Neural cell (in vitro differentiated cells): Measurements from ENCODE around the gene C1orf87. TPM values are rescaled to one million over a fixed set of nuclear protein-coding genes. Genes with fewer than 3 reads are reported as not detected.

Experiments
- H2AFZ ChIP-seq: fragments of 200-600, 300-800 bp; sonication (generic), shearing (Covaris generic); 2 replicates; pipeline ENCODE4 v1.6.0; 2014; ENCODE audit warnings: low read depth, mild to moderate bottlenecking, antibody characterized with exemption, low read length, moderate library complexity
- H3F3A ChIP-seq: fragments of 200-600 bp; shearing (Covaris generic); 2 replicates; pipeline ENCODE4 v1.6.1; 2016; ENCODE audit warnings: mild to moderate bottlenecking, moderate library complexity, mixed read lengths, antibody characterized with exemption, low read length; ENCODE audit not compliant: insufficient read depth, poor library complexity, severe bottlenecking
- H3K27ac ChIP-seq: fragments of 200-600, 300-800 bp; sonication (generic), shearing (Covaris generic); 2 replicates; pipeline ENCODE4 v1.5.1; 2014; ENCODE audit warnings: mild to moderate bottlenecking, low read length, moderate library complexity
- H3K27me3 ChIP-seq: fragments of 300-800, 200-600 bp; sonication (generic), shearing (Covaris generic); 2 replicates; pipeline ENCODE4 v1.6.0; 2014; ENCODE audit warnings: mild to moderate bottlenecking, low read depth, low read length, moderate library complexity; ENCODE audit not compliant: insufficient read depth
- H3K36me3 ChIP-seq: fragments of 300-800, 200-600 bp; sonication (generic), shearing (Covaris generic); 2 replicates; pipeline ENCODE4 v1.5.1; 2014; ENCODE audit warnings: mild to moderate bottlenecking, antibody characterized with exemption, low read length, moderate library complexity; ENCODE audit not compliant: insufficient read depth
- H3K4me2 ChIP-seq: fragments of 300-800, 200-600 bp; sonication (generic), shearing (Covaris generic); 2 replicates; pipeline ENCODE4 v1.6.0; 2014; ENCODE audit warnings: mild to moderate bottlenecking, low read length
- H3K4me3 ChIP-seq: fragments of 300-800, 200-600 bp; sonication (generic), shearing (Covaris generic); 2 replicates; pipeline ENCODE4 v1.5.1; 2014; ENCODE audit warnings: mild to moderate bottlenecking, low read length, moderate library complexity
- H3K79me2 ChIP-seq: fragments of 200-600 bp; shearing (Covaris generic); replicated peaks from 2 replicates; pipeline ENCODE4 v1.6.0; 2014; ENCODE audit warnings: mild to moderate bottlenecking, low read length, moderate library complexity; ENCODE audit not compliant: insufficient read depth
- H3K9ac ChIP-seq: fragments of 300-800, 200-600 bp; sonication (generic), shearing (Covaris generic); 2 replicates; pipeline ENCODE4 v1.6.1; 2016; ENCODE audit warnings: mild to moderate bottlenecking, low read length, mixed read lengths
- H3K9me2 ChIP-seq: fragments of 200-600 bp; shearing (Covaris generic); 2 replicates; pipeline ENCODE4 v1.6.1; 2016; ENCODE audit warnings: mild to moderate bottlenecking, low read length, mixed read lengths; ENCODE audit not compliant: insufficient read depth
- H3K9me3 ChIP-seq: fragments of 200-600, 300-800 bp; sonication (generic), shearing (Covaris generic); 2 replicates; pipeline ENCODE4 v1.6.1; 2016; ENCODE audit warnings: mild to moderate bottlenecking, mixed run types, low read length, moderate library complexity, mixed read lengths
- H4K20me1 ChIP-seq: fragments of 200-600 bp; shearing (Covaris generic); 2 replicates; pipeline ENCODE4 v1.6.1; 2016; ENCODE audit warnings: mild to moderate bottlenecking, mixed run types; ENCODE audit not compliant: insufficient read depth
- CTCF ChIP-seq: fragments of 450-650 bp; IDR thresholded peaks from 2 replicates; pipeline ENCODE4 v1.5.1; 2014; ENCODE audit warnings: antibody characterized with exemption, mild to moderate bottlenecking, moderate library complexity; ENCODE audit not compliant: poor library complexity, severe bottlenecking
- EP300 ChIP-seq: fragments of 450-650 bp; conservative IDR thresholded peaks from 2 replicates; pipeline ENCODE4 v1.6.1; 2014; ENCODE audit warnings: antibody characterized with exemption, mild to moderate bottlenecking, moderate library complexity; ENCODE audit not compliant: poor library complexity, severe bottlenecking
- EZH2 ChIP-seq: fragments of 200-600, 300-800 bp; shearing (Covaris generic), sonication (generic); IDR thresholded peaks from 2 replicates; pipeline ENCODE4 v1.6.1; 2014; ENCODE audit warnings: antibody characterized with exemption, low read length, borderline replicate concordance, mild to moderate bottlenecking; ENCODE audit not compliant: insufficient read depth, poor library complexity, severe bottlenecking
- MXI1 ChIP-seq: fragments of 450-650 bp; conservative IDR thresholded peaks from 2 replicates; pipeline ENCODE4 v1.6.1; 2014; ENCODE audit warnings: antibody characterized with exemption, mild to moderate bottlenecking; ENCODE audit not compliant: poor library complexity, severe bottlenecking
- POLR2AphosphoS5 ChIP-seq: IDR thresholded peaks from 2 replicates; pipeline ENCODE4 v1.6.1; 2012
- RAD21 ChIP-seq: fragments of 450-650 bp; conservative IDR thresholded peaks from 2 replicates; pipeline ENCODE4 v1.6.1; 2014; ENCODE audit warnings: antibody characterized with exemption, mild to moderate bottlenecking, moderate library complexity
- REST ChIP-seq: IDR thresholded peaks from 2 replicates; pipeline ENCODE4 v1.6.1; 2012; ENCODE audit warnings: borderline replicate concordance
- SMC3 ChIP-seq: fragments of 450-650 bp; conservative IDR thresholded peaks from 2 replicates; pipeline ENCODE4 v1.6.1; 2014; ENCODE audit warnings: antibody characterized with exemption, mild to moderate bottlenecking, moderate library complexity; ENCODE audit not compliant: poor library complexity
- TAF1 ChIP-seq: IDR thresholded peaks from 2 replicates; pipeline ENCODE4 v1.6.1; 2012; ENCODE audit warnings: low read depth
- polyA plus RNA-seq: library from polyadenylated mRNA; depleted of rRNA; stranded (reverse); fragments of >200 nt; gene quantifications from 2 replicates; pipeline ENCODE4 v1.2.3, GENCODE V29; 2014

C1orf87 gene
- polyA plus RNA-seq, 1 donor from 2014 or later = not detected

DNA sequence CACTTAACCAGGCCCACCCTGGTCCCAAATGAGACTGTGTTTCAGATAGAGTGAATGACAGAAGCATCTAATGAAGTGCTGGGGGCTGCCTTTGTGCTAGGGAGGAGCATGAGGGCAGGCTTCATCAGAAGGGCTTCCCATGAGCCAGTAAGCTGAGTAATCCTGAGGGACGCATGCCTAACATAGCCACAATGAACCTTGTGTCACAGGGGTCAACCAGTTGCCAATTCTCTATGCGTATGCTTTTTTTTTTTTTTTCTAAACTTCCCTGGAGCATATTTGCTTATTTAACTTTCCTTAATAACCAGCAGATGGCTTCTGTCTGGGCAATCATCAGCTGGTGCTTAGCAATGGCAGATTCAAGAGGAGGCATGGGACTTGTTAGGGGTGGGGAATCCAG lies 121.5 kb downstream of the C1orf87 start:
- Histone ChIP-seq H3K36me3 (no peaks in the 10 kb centered on the region), H3K9me3 (no peaks in the 10 kb centered on the region), H3K4me3 (no peak overlapping the region), H3K9me2 (no peaks in the 10 kb centered on the region), H3K9ac (no peak overlapping the region), H3K27ac (no peak overlapping the region), H2AFZ (no peak overlapping the region), H3F3A (no peaks in the 10 kb centered on the region), H3K4me2 (no peak overlapping the region), H4K20me1 (no peaks in the 10 kb centered on the region), H3K27me3 (no peaks in the 10 kb centered on the region), H3K79me2 (no peaks in the 10 kb centered on the region)
- TF ChIP-seq CTCF (no peak), REST (no peak), EZH2 (no peak), SMC3 (no peak), EP300 (no peak), MXI1 (no peak)

DNA sequence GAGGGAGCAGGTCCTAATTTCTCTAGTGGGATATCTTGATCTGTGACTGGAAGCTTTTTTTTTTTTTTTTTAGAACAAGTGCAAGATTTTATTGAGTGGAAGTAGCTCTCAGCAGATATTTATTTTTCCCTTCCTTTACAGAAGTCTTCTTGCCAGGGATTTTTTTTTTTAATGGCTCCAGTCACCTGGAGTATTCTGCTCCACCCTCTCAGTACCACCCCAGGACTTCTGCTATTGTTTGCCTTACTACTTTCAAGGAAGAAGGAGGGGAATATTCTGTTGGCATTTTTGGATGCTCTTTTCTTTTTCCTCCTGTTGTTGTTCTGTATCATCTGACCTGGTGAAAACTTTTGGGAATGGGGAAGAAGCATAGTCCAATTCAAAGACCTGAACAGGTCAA lies 123.9 kb downstream of the C1orf87 start:
- Histone ChIP-seq H3F3A (no peaks in the 10 kb centered on the region), H3K9me2 (no peaks in the 10 kb centered on the region), H3K36me3 (no peaks in the 10 kb centered on the region), H2AFZ (no peak overlapping the region), H3K4me2 (no peak overlapping the region), H4K20me1 (no peaks in the 10 kb centered on the region), H3K27ac (no peak overlapping the region), H3K9ac (no peak overlapping the region), H3K79me2 (no peaks in the 10 kb centered on the region), H3K4me3 (no peak overlapping the region), H3K9me3 (no peaks in the 10 kb centered on the region), H3K27me3 (no peaks in the 10 kb centered on the region)
- no peak for TF ChIP-seq CTCF
- no peak for TF ChIP-seq RAD21
- TF ChIP-seq EZH2 = no peak
- no peak for TF ChIP-seq REST
- TF ChIP-seq EP300 = no peak
- no peak for TF ChIP-seq MXI1
- TF ChIP-seq TAF1 = no peak
- no peak for TF ChIP-seq POLR2AphosphoS5
- no peak for TF ChIP-seq SMC3
